GM21723 (cell line): Measurements from ENCODE around the gene CTSZ.
"Not testable (repeated sequence)": the region's sequence is repeated elsewhere in the genome, so short reads cannot be mapped to it uniquely, and the experiment has no call there.

ENCODE experiments used
- ATAC-seq: cut with Tn5 transposase; IDR thresholded peaks from one replicate; pipeline ENCODE4 v1.9.1; 2021; ENCODE audit warnings: mild to moderate bottlenecking, moderate library complexity; ENCODE audit not compliant: unreplicated experiment

Gene CTSZ

DNA sequence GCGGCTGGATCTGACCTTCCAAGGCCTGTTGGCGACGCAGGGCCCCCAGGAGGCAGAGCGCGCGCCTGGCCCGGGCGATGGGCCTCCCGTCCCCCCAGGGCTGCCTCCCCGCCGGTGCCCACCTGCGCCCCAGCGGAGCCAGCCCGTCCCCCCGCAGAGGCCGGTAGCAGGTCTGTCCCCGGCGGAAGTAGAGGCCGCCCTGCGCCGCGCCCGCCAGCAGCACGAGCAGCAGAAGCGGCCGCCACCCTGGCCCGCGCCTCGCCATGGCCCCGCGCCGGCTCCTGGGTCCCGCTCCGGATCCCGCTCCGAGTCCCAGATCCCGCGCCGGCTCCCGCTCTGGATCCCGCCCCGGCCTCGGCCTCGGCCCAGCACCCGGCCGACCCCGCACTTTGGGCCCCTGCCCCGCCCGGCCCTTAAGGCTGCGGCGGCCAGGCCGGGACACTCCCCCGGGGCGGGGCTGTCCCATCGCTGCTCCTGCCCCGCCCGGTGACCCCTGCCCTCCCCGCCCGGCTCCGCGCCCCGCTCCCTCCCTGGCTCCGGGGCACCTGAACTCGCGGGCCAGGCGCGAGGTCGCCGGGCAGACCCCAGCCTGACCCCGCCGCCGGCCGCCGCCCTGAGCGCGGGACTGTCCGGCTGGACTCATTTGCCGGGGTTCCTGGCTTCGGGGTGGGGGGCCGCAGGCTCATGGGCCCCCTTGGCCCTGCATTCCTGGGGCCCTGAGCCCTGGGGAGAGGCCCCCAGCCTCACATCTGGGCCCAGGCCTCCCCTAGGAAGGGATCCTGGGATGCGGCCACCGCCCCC is at the start of gene CTSZ:
TSS of gene CTSZ (minus strand) at position 391 of the 801 bp plus-strand sequence. CDS start at position 265, 126 bp downstream.
- ATAC-seq = peak; percentile 31

- no peak for ATAC-seq
Measured at GRCh38 chr20:59055302-59055701, 48.2 kb upstream of the CTSZ start.

- ATAC-seq = no peak
Measured at GRCh38 chr20:59051666-59052185, 44.7 kb upstream of the CTSZ start.

GRCh38 chr20:59050437-59050836 is 43.4 kb upstream of the CTSZ start:
- ATAC-seq = no peak

GRCh38 chr20:59048681-59049030 is 41.6 kb upstream of the CTSZ start:
- ATAC-seq = no peak

DNA sequence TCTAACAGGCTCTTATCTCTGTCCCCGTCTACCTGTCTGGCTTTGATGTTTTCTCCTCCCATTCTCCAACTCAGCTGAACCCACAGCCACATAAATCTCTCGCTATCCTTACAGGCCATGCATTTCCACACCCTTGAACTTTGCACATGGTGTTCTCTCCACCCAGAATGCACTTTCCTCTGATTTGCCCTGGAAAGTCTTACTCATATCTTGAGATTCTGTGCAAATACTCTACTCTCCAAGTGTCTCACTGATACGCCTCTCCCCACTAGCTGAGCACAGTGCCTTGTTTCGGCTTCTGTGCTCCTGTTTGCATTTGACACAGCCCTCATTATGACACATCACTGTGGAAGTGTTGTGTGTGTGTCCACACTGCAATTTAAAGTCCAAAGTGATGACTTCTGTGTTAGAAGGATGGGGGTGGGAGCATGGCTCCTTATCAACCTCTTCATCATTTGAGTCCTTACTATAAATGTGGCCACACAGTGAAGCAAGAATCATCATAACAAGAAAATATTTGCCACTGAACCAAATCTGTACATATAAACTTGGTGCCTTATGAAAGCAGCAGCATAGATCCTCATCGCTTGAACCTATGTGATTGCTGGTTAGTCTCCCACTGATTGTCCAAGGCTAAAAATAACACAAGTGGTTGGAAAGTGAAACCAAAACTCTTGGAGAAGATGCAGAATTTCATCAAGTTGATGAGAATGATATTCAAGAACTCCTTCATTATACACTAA is 41.1 kb upstream of the CTSZ start:
- ATAC-seq = no peak

- no peak for ATAC-seq
Measured at GRCh38 chr20:59046862-59047261, 39.8 kb upstream of the CTSZ start.

GRCh38 chr20:59044796-59045195 is 37.7 kb upstream of the CTSZ start:
- ATAC-seq = no peak

GRCh38 chr20:59044295-59044694 is 37.2 kb upstream of the CTSZ start:
- ATAC-seq = no peak

DNA sequence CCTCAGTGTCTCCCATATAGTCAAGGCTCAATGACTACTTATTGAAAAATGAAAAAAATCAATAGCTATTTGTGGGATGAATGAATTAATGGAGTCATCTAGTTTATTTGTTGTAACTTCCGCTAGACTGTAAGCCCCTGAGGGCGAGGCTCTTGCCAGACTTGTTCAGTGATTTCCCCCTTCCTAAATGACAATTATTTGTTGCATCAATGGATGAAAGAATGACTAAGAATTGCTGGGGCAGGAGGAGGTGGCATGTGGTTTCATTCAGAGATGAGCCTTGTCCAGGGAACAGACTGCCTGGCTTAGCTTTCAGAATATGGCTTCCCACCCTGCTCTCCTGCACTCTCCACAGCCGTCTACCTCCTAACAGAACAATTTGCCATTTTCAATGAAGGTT is 36.6 kb upstream of the CTSZ start:
- no peak for ATAC-seq

- ATAC-seq = peak; percentile 92
Measured at GRCh38 chr20:59042796-59043631, 36.0 kb upstream of the CTSZ start.

DNA sequence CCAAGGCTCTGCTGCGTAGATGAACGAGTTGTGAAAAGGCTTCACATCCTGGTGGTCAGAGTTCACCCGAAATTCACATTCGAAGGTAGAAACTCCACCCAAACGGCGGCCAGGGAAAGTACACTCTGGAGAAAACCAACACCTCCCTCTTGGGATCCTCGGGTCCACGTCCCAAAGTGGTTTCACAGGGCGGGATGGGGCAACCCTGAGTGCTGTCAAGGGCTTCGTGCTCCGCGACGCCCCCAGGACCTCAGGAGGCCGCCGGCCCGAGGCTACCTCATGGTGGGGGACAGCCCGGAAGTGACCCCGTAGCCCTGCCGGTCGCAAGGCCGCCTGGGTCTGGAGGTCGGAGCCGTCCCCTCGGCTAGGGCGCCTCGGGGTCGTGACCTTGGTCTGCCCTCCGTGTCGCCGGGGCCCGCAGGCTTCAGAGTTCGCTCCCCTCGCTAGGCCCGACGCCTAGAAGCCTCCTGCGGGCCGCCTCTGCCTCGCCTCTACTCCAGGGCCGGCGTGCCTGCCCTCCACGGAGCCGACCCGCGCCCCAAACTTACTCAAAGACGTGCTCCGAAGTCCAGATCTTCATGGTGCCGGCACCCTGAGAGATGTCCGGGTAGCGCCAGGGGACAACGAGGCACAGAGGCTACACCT is 35.2 kb upstream of the CTSZ start, which contains the start of gene PRELID3B:
TSS of gene PRELID3B (minus strand) at position 636 of the 645 bp plus-strand sequence. CDS start at position 580, 56 bp downstream.
- ATAC-seq = peak; percentile 37

DNA sequence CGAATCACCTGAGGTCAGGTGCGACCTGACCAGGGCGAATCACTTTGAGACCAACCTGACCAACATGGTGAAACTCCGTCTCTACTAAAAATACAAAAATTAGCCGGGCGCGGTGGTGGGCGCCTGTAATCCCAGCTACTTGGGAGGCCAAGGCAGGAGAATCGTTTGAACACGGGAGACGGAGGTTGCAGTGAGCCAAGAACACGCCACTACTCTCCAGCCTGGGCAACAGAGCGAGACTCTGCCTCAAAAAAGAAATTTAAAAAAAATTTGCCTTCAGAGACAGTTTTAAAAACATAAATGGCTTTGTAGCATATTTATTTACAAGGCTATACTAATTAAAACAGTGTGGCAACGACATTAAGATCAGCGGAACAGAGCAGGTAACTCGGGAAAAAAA is 34.4 kb upstream of the CTSZ start:
- not testable (repeated sequence) for ATAC-seq

GRCh38 chr20:59040667-59041066 is 33.6 kb upstream of the CTSZ start:
- ATAC-seq = no peak

DNA sequence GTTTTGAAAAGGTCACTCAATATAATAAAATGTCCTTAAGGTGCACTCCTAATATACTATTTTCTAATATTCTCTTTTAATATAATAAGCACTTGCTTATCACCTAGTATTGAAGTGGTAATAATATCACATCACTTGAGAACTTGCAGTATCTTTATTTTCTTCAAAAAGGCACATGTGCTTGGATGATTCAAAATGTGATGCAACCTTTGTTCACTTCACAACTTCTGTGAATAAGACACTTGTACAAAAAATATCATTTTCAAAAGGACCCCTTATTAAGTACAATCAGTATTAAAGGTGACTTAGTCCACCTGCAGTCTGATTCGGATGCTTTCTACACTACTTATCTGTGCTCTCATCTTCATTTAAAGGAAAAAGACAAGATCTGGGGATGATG is 32.2 kb upstream of the CTSZ start:
- ATAC-seq = no peak

- ATAC-seq = no peak
Measured at GRCh38 chr20:59037386-59037785, 30.3 kb upstream of the CTSZ start.

GRCh38 chr20:59035381-59035780 is 28.3 kb upstream of the CTSZ start:
- no peak for ATAC-seq

DNA sequence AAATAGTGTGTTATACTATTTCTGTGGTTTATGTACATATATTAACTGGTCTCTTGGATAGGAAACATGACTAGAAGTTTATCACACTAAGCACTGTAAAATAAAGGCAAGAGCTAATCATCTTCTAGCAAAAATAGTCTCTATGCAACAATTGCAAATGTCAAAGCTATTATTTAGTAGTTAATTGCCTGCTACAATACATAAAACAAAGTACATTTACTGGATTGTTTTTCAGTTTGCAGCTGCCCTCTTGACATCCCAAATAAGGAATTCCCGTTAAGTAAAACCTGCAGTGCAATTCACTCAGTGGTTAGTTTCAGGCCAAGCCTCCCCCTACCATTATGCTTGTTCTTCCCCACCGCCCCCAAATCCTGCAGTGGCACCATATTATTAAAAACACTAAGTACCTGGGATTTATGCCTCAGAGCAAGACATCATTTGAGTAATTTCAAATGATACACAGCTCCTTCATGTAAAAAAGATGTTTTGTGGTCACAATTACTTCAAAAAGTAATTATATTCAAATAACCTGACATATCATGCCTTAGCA is 26.6 kb upstream of the CTSZ start:
- no peak for ATAC-seq

DNA sequence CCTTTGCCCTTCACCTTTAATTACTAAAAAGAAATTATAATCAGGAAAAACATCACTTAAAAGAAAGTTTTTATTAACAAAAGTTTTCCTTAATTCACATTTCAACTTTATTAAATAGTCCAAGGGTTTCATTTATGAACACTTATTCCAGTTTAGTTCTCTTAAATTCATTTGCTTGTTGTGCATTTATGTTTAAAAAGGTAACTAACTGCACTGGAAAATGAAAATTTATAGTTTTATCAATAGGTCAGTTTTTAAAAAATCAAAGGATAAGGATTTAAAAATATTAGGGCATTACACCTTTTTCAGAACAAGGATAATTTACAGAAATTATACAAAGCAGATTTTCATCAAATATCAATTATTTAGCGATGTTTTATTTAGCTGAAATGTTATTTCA is 26.0 kb upstream of the CTSZ start:
- ATAC-seq = no peak

DNA sequence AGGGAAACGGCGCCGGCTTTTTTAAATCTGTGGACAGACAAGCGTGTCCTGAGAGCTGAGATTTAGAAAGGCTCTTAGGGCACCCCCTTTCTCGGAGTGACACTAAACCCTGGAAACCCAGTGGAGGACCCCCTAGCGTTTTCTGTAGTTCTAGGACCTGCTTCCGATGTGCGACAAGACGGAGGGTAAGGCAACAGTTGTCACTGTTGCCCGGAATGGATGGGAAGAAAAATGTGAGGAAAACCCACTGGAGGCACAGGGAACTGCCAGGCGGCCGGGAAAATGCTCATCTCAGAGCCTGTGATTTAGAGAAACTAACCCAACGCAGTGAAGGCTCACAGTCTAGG is 25.6 kb upstream of the CTSZ start:
- ATAC-seq = no peak
